GM18861 (cell line): ENCODE results near the gene IFIT3.

Experiments used
- ATAC-seq: cut with Tn5 transposase; IDR thresholded peaks from one replicate; pipeline ENCODE4 v1.9.1; 2021; ENCODE audit not compliant: unreplicated experiment

IFIT3 gene

GRCh38 chr10:89389254-89389653, 61.5 kb downstream of the IFIT3 start:
- ATAC-seq = peak; percentile 32
